ENCODE measurements around the gene MYL3.

DNA sequence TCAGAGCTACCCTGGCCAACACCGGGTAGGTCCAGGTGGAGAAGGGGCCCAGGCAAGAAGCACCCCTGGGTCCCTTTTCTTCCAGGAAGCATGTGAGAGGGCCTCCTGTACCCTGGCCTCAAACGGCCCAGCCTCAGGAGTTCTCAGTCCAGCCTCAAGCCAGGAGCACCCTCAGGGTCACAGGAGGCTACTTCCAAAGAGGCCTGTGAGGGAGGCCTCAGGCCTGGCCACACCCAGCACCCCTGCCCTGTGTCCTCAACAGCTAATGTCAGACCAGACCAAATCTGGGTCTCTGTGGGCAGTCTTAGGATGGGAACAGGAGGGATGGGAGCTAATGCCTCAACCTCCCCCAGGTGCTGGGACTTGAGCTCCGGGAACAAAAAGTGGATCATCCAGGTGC is 37.8 kb upstream of the MYL3 start:
- TF ChIP-seq, protein P1, sequence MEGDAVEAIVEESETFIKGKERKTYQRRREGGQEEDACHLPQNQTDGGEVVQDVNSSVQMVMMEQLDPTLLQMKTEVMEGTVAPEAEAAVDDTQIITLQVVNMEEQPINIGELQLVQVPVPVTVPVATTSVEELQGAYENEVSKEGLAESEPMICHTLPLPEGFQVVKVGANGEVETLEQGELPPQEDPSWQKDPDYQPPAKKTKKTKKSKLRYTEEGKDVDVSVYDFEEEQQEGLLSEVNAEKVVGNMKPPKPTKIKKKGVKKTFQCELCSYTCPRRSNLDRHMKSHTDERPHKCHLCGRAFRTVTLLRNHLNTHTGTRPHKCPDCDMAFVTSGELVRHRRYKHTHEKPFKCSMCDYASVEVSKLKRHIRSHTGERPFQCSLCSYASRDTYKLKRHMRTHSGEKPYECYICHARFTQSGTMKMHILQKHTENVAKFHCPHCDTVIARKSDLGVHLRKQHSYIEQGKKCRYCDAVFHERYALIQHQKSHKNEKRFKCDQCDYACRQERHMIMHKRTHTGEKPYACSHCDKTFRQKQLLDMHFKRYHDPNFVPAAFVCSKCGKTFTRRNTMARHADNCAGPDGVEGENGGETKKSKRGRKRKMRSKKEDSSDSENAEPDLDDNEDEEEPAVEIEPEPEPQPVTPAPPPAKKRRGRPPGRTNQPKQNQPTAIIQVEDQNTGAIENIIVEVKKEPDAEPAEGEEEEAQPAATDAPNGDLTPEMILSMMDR (conservative IDR thresholded peaks at IDR 0.05): no peak
- no peak for TF ChIP-seq EZH2 (IDR thresholded peaks at IDR 0.05; ENCODE audit: low read depth)
